PFSK-1 (cell line): Measurements from ENCODE around the gene EEF2.

Experiments
- FOXP2 ChIP-seq: optimal IDR thresholded peaks from 2 replicates; pipeline ENCODE3; 2011; ENCODE audit warnings: borderline replicate concordance, control low read depth, inconsistent platforms; ENCODE audit not compliant: insufficient read depth; ENCODE audit errors: extremely low read length, extremely low read depth
- POLR2AphosphoS5 ChIP-seq: IDR thresholded peaks from 2 replicates; pipeline ENCODE4 v1.6.1; 2012; ENCODE audit warnings: low read depth, mild to moderate bottlenecking, control low read depth, low read length, moderate library complexity
- REST ChIP-seq, 2 experiments: IDR thresholded peaks; 2 replicates each; pipeline versions ENCODE4 v1.6.1 to v1.8.0; 2011 to 2012; ENCODE audit warnings: low read depth in 2 of 2, low read length in 2 of 2, control low read depth in 1 of 2, inconsistent platforms in 1 of 2, mild to moderate bottlenecking in 1 of 2, moderate library complexity in 1 of 2; ENCODE audit not compliant: insufficient read depth in 1 of 2
- SIN3A ChIP-seq: IDR thresholded peaks from 2 replicates; pipeline ENCODE4 v1.6.1; 2012; ENCODE audit warnings: mild to moderate bottlenecking, low read length, moderate library complexity, borderline replicate concordance; ENCODE audit not compliant: insufficient read depth
- TAF1 ChIP-seq: IDR thresholded peaks from 2 replicates; pipeline ENCODE4 v1.6.1; 2012; ENCODE audit warnings: low read length, control low read depth, borderline replicate concordance; ENCODE audit not compliant: insufficient read depth

The EEF2 gene

GRCh38 chr19:3961007-3961406, 24.3 kb downstream of the EEF2 start:
- no peak for TF ChIP-seq SIN3A
- no peak for TF ChIP-seq TAF1
- no peak for TF ChIP-seq POLR2AphosphoS5

GRCh38 chr19:3959766-3960131, 25.5 kb downstream of the EEF2 start:
- TF ChIP-seq POLR2AphosphoS5 (no peak), FOXP2 (no peak), SIN3A (no peak), TAF1 (no peak), REST (IDR thresholded peaks at IDR 0.05; ENCODE audit: insufficient read depth in 1 of 2, low read depth in 2 of 2, low read length in 2 of 2) (no peak)

- no peak for TF ChIP-seq POLR2AphosphoS5
- no peak for TF ChIP-seq FOXP2
- TF ChIP-seq REST (IDR thresholded peaks at IDR 0.05; ENCODE audit: insufficient read depth in 1 of 2, low read depth in 2 of 2, low read length in 2 of 2): no peak
- no peak for TF ChIP-seq TAF1
- no peak for TF ChIP-seq SIN3A
These were observed 26.2 kb downstream of the EEF2 start for GRCh38 chr19:3958836-3959765.

GRCh38 chr19:3955688-3956087, 29.6 kb downstream of the EEF2 start:
- TF ChIP-seq FOXP2 (no peak), REST (IDR thresholded peaks at IDR 0.05; ENCODE audit: insufficient read depth in 1 of 2, low read depth in 2 of 2, low read length in 2 of 2) (no peak), POLR2AphosphoS5 (no peak), SIN3A (no peak), TAF1 (no peak)

- no peak for TF ChIP-seq SIN3A
- no peak for TF ChIP-seq REST (IDR thresholded peaks at IDR 0.05; ENCODE audit: insufficient read depth in 1 of 2, low read depth in 2 of 2, low read length in 2 of 2)
- TF ChIP-seq FOXP2: no peak
- TF ChIP-seq TAF1: no peak
- no peak for TF ChIP-seq POLR2AphosphoS5
These were observed 31.2 kb downstream of the EEF2 start for GRCh38 chr19:3954107-3954506.
